Osteoblast (primary cell): Measurements from ENCODE around the gene JAK3. TPM values are rescaled to one million over a fixed set of nuclear protein-coding genes. Genes with fewer than 3 reads are reported as not detected.

Experiments used
- DNase-seq: peaks from one replicate; pipeline ENCODE4 v3.0.0; 2011; ENCODE audit warnings: low spot score, mixed read lengths; ENCODE audit not compliant: insufficient read length; ENCODE audit errors: missing footprints
- H2AFZ ChIP-seq: 2 replicates; pipeline ENCODE4 v1.6.0; 2011; ENCODE audit warnings: mild to moderate bottlenecking, low read length
- H3K27ac ChIP-seq: 2 replicates; pipeline ENCODE4 v1.5.1; 2011; ENCODE audit warnings: mild to moderate bottlenecking, low read depth, low read length, moderate library complexity
- H3K27me3 ChIP-seq: 2 replicates; pipeline ENCODE4 v1.6.0; 2012; ENCODE audit warnings: mild to moderate bottlenecking, control low read depth, inconsistent platforms, low read length, moderate library complexity; ENCODE audit not compliant: insufficient read depth
- H3K36me3 ChIP-seq: 2 replicates; pipeline ENCODE4 v1.5.1; 2011; ENCODE audit warnings: mild to moderate bottlenecking, low read length, control low read depth, moderate library complexity; ENCODE audit not compliant: insufficient read depth
- H3K4me1 ChIP-seq: 2 replicates; pipeline ENCODE4 v1.5.1; 2011; ENCODE audit warnings: mild to moderate bottlenecking, low read length, control low read depth, moderate library complexity; ENCODE audit not compliant: insufficient read depth
- H3K4me2 ChIP-seq: 2 replicates; pipeline ENCODE4 v1.6.0; 2011; ENCODE audit warnings: mild to moderate bottlenecking, low read length; ENCODE audit not compliant: insufficient read depth
- H3K4me3 ChIP-seq: fragments of 200-600 bp; sonication (generic); 3 replicates; pipeline ENCODE4 v1.5.1; 2012; ENCODE audit warnings: mild to moderate bottlenecking, low read length, inconsistent platforms; ENCODE audit not compliant: insufficient read depth
- H3K79me2 ChIP-seq: 2 replicates; pipeline ENCODE4 v1.6.0; 2012; ENCODE audit warnings: mild to moderate bottlenecking, low read length, control low read depth, inconsistent platforms; ENCODE audit not compliant: insufficient read depth
- H3K9me3 ChIP-seq: 2 replicates; pipeline ENCODE4 v1.5.1; 2011; ENCODE audit warnings: low read depth, low read length, control low read depth
- H4K20me1 ChIP-seq: 2 replicates; pipeline ENCODE4 v1.6.0; 2012; ENCODE audit warnings: mild to moderate bottlenecking, low read length, control low read depth; ENCODE audit not compliant: insufficient read depth
- total RNA-seq: library from RNA; depleted of rRNA; stranded (reverse); fragments of >200 nt; gene quantifications from 2 replicates; pipeline ENCODE4 v1.2.3, GENCODE V29; 2012
- TF ChIP-seq, protein P1 (sequence below): IDR thresholded peaks from 2 replicates; pipeline ENCODE4 v1.5.1; 2011; ENCODE audit warnings: mild to moderate bottlenecking, low read depth, low read length, moderate library complexity; ENCODE audit errors: extremely low read depth

The JAK3 gene
- total RNA-seq, 1 donor = 1.8 TPM

- Histone ChIP-seq H3K36me3 (no peaks in the 10 kb centered on the region), H4K20me1 (no peaks in the 10 kb centered on the region), H3K4me2 (no peak within 1 kb of the TSS), H3K27me3 (no peaks in the 10 kb centered on the region), H3K4me1 (no peaks in the 10 kb centered on the region), H3K4me3 (no peak within 1 kb of the TSS), H3K79me2 (no peaks in the 10 kb centered on the region), H3K27ac (no peak within 1 kb of the TSS), H3K9me3 (no peaks in the 10 kb centered on the region), H2AFZ (no peak within 1 kb of the TSS)
- DNase-seq = peak; percentile 76
- TF ChIP-seq, protein P1, sequence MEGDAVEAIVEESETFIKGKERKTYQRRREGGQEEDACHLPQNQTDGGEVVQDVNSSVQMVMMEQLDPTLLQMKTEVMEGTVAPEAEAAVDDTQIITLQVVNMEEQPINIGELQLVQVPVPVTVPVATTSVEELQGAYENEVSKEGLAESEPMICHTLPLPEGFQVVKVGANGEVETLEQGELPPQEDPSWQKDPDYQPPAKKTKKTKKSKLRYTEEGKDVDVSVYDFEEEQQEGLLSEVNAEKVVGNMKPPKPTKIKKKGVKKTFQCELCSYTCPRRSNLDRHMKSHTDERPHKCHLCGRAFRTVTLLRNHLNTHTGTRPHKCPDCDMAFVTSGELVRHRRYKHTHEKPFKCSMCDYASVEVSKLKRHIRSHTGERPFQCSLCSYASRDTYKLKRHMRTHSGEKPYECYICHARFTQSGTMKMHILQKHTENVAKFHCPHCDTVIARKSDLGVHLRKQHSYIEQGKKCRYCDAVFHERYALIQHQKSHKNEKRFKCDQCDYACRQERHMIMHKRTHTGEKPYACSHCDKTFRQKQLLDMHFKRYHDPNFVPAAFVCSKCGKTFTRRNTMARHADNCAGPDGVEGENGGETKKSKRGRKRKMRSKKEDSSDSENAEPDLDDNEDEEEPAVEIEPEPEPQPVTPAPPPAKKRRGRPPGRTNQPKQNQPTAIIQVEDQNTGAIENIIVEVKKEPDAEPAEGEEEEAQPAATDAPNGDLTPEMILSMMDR = no peak
Measured at GRCh38 chr19:17821190-17821589, 26.6 kb downstream of the JAK3 start, which contains the start of gene INSL3. INSL3 (minus strand) TSS chr19:17821519; CDS start chr19:17821506, 13 bp downstream.

DNA sequence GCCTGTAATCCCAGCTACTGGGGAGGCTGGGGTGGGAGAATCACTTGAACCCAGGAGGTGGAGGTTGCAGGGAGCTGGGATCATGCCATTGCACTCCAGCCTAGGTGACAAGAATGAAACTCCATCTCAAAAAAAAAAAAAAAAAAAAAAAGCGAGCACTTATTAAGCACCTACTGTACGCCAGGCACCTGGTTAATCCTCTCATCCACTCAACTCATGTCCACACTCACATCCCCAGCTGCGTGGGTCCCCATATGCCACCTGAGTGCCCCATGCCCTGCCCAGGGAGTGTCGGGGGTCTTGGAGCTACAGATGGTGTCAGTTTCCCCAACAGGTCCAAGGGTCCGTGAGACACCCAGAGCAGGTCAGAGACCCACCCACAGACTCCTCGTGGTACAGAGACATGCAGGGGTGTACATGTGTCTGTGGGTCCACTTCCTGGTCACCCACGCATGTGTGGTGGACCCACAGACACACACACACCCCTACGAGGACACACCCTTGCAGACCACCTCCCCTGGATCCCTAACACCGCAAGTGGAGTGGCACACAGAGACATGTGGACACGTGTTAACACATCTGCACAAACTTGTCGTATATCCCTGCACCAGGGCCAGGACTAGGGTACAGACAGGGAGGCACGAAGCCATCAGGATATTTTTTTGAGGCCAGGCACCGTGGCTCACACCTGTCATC lies 30.0 kb downstream of the JAK3 start:
- H2AFZ ChIP-seq = no peak overlapping the region
- TF ChIP-seq, protein P1 = no peak
- H3K4me1 ChIP-seq = no peaks in the 10 kb centered on the region
- H3K9me3 ChIP-seq = no peaks in the 10 kb centered on the region
- peak; percentile 36 for DNase-seq
- H3K4me3 ChIP-seq = no peak overlapping the region
- H3K27ac ChIP-seq = no peak overlapping the region
- H3K79me2 ChIP-seq = no peaks in the 10 kb centered on the region
- H4K20me1 ChIP-seq = no peaks in the 10 kb centered on the region
- no peak overlapping the region for H3K4me2 ChIP-seq
- H3K36me3 ChIP-seq = no peaks in the 10 kb centered on the region
- no peaks in the 10 kb centered on the region for H3K27me3 ChIP-seq

DNA sequence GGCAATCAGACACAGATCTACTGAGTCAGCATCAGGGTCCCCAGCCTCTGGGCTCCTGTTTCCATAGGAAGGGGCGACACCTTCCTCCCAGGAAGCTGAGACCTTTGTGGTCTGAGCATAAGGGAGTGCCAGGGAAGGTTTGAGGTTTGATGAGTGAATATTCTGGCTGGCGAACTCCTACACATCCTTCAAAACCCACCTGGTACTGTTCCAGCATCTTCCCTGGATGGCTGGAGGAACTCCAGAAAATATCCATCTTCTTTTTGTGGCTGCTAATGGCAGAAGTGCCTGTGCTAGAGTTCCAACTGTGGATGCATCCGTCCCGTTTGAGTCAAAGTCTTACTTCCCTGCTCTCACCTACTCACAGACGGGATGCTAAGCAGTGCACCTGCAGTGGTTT lies 35.7 kb downstream of the JAK3 start:
- Histone ChIP-seq H4K20me1 (no peaks in the 10 kb centered on the region), H3K4me2 (no peak overlapping the region), H3K4me3 (no peak overlapping the region), H3K36me3 (no peaks in the 10 kb centered on the region), H3K4me1 (no peaks in the 10 kb centered on the region), H3K27ac (no peak overlapping the region), H3K27me3 (no peaks in the 10 kb centered on the region), H3K79me2 (no peaks in the 10 kb centered on the region), H3K9me3 (no peaks in the 10 kb centered on the region), H2AFZ (no peak overlapping the region)
- peak; percentile 75 for DNase-seq
- TF ChIP-seq, protein P1 = no peak

DNA sequence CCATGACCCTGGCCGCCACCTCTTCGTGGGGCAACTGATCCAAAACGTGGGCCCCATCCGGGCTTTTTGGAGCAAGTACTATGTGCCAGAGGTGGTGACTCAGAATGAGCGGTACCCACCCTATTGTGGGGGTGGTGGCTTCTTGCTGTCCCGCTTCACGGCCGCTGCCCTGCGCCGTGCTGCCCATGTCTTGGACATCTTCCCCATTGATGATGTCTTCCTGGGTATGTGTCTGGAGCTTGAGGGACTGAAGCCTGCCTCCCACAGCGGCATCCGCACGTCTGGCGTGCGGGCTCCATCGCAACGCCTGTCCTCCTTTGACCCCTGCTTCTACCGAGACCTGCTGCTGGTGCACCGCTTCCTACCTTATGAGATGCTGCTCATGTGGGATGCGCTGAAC lies 36.1 kb downstream of the JAK3 start:
- Histone ChIP-seq H2AFZ (no peak overlapping the region), H3K36me3 (no peaks in the 10 kb centered on the region), H3K27me3 (no peaks in the 10 kb centered on the region), H4K20me1 (no peaks in the 10 kb centered on the region), H3K27ac (no peak overlapping the region), H3K4me2 (no peak overlapping the region), H3K4me1 (no peaks in the 10 kb centered on the region), H3K79me2 (no peaks in the 10 kb centered on the region), H3K4me3 (no peak overlapping the region), H3K9me3 (no peaks in the 10 kb centered on the region)
- TF ChIP-seq, protein P1 = no peak
- no peak for DNase-seq
